ENCODE results near the gene SLX9.
A peak's percentile ranks its signal among the peaks of the same experiment; 100 is the strongest.

The SLX9 gene

DNA sequence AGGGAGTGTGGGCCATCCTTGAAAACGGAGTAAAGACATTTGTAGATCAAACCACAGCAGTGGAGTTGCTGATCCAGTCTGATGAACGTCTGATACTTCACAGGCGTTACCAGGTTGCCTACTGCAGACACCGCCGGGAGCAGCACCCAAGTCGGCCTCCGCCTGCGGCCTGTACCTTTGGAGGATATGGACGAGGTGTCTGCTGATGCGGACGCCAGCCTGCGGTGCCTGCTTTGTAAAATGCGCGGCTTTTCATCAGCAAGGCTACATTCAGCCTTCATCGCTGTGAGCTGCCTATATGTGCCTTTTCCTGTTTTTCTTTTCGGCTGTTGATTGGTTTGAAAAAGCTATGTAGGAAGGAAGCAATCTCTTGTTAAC lies 16.0 kb downstream of the SLX9 start:
- no peak overlapping the region for H3K4ac ChIP-seq (ENCODE audit: low read depth, low read length)
- peak overlapping the region; percentile 58 for H4K91ac ChIP-seq (ENCODE audit: low read depth, low read length)
- H3K27me3 ChIP-seq (ENCODE audit: insufficient read depth, low read length), result no peaks in the 10 kb centered on the region
- no peak overlapping the region for H3K23ac ChIP-seq (ENCODE audit: low read length)
- H4K8ac ChIP-seq (ENCODE audit: low read depth, low read length), result no peak overlapping the region
- H2BK12ac ChIP-seq (ENCODE audit: low read length), result no peak overlapping the region
- H3K36me3 ChIP-seq (ENCODE audit: control insufficient read depth in 1 of 2, insufficient read depth in 2 of 2, low read length in 2 of 2), result peaks cover 35 to 40% of the 10 kb centered on the region in 2 experiments
- H3K14ac ChIP-seq (ENCODE audit: low read length), result no peak overlapping the region
- H3K4me1 ChIP-seq (ENCODE audit: control insufficient read depth in 1 of 2, insufficient read depth in 2 of 2, low read length in 2 of 2), result peaks cover 34% of the 10 kb centered on the region in 2 experiments
- no peak overlapping the region for H3K4me2 ChIP-seq (ENCODE audit: low read length)
- H2AFZ ChIP-seq (ENCODE audit: insufficient read depth, low read length, poor library complexity), result no peak overlapping the region
- WGBS (ENCODE audit: extremely low coverage, insufficient coverage, insufficient read length), result no CpG with 5 or more reads among the region's 16 CpGs
- H3K18ac ChIP-seq (ENCODE audit: low read length), result no peak overlapping the region
- H2BK5ac ChIP-seq (ENCODE audit: low read depth, low read length, poor library complexity), result no peak overlapping the region
- H2BK120ac ChIP-seq (ENCODE audit: insufficient read depth, low read length, poor library complexity), result peak overlapping the region; percentile 16
- H2AK5ac ChIP-seq (ENCODE audit: low read length), result no peak overlapping the region
- H3K9ac ChIP-seq (ENCODE audit: low read length), result no peak overlapping the region
- H3K79me1 ChIP-seq (ENCODE audit: low read length), result peaks cover 34% of the 10 kb centered on the region
- DNase-seq, result no peak
- no peak overlapping the region for H3K4me3 ChIP-seq (ENCODE audit: low read depth, low read length)
- peaks cover 19% of the 10 kb centered on the region for H3K79me2 ChIP-seq (ENCODE audit: control insufficient read depth, insufficient read depth, low read length, poor library complexity)
- H3K27ac ChIP-seq (ENCODE audit: low read depth, low read length), result no peak overlapping the region
- peaks cover 6% of the 10 kb centered on the region for H3K9me3 ChIP-seq (ENCODE audit: insufficient read depth, low read depth, low read length)
- no peak overlapping the region for H4K12ac ChIP-seq (ENCODE audit: low read depth, low read length)

DNA sequence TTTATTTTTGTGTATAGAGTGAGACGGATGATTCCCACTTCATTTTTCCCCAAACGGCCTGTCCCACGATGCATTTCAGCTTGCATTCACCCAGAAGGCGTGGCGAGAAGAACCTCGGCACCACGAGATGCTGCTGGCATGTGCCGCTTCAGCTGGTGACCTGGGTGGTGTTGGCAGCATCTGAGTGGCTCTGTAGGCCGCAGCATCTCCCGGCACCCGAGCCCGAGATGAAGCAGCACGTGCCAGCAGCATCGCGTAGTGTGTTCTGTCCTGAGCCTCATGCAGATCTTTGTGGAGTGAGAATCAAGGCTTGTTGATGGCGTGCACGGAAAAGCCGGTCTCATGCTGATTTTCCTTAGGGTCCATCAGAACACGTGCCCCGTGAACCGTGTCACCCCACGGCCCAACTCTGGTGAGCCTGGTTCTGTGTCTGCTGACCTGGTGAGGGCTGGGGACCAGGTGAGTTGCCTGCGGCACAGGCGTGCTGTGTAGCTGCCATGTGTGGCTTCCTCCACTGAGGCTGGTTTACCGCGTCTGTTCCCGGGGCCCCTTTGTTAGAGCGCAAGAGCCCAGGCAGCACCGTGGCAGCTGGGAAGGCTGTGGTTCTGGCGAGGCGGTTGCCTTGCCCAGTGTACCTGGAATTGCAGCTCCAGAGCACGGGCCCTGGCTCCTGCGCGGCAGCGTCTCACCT lies 16.7 kb downstream of the SLX9 start:
- no CpG with 5 or more reads among the region's 35 CpGs for WGBS (ENCODE audit: extremely low coverage, insufficient coverage, insufficient read length)
- no peak for DNase-seq
- Histone ChIP-seq H3K4me1 (ENCODE audit: control insufficient read depth in 1 of 2, insufficient read depth in 2 of 2, low read length in 2 of 2) (peaks cover 37 to 38% of the 10 kb centered on the region in 2 experiments), H3K79me2 (ENCODE audit: control insufficient read depth, insufficient read depth, low read length, poor library complexity) (peaks cover 21% of the 10 kb centered on the region), H2AK5ac (ENCODE audit: low read length) (peak overlapping the region; percentile 0), H3K36me3 (ENCODE audit: control insufficient read depth in 1 of 2, insufficient read depth in 2 of 2, low read length in 2 of 2) (peaks cover 30 to 35% of the 10 kb centered on the region in 2 experiments), H3K4me3 (ENCODE audit: low read depth, low read length) (no peak overlapping the region), H3K9ac (ENCODE audit: low read length) (no peak overlapping the region), H3K4ac (ENCODE audit: low read depth, low read length) (peak overlapping the region; percentile 17), H4K8ac (ENCODE audit: low read depth, low read length) (peak overlapping the region; percentile 5), H3K27me3 (ENCODE audit: insufficient read depth, low read length) (no peaks in the 10 kb centered on the region), H3K4me2 (ENCODE audit: low read length) (no peak overlapping the region), H2BK120ac (ENCODE audit: insufficient read depth, low read length, poor library complexity) (peak overlapping the region; percentile 16), H4K91ac (ENCODE audit: low read depth, low read length) (peak overlapping the region; percentile 86), H4K12ac (ENCODE audit: low read depth, low read length) (no peak overlapping the region), H2BK12ac (ENCODE audit: low read length) (peak overlapping the region; percentile 9), H2AFZ (ENCODE audit: insufficient read depth, low read length, poor library complexity) (no peak overlapping the region), H3K9me3 (ENCODE audit: insufficient read depth, low read depth, low read length) (peaks cover 6% of the 10 kb centered on the region), H3K27ac (ENCODE audit: low read depth, low read length) (no peak overlapping the region), H3K18ac (ENCODE audit: low read length) (peak overlapping the region; percentile 43), H3K14ac (ENCODE audit: low read length) (peak overlapping the region; percentile 40), H2BK5ac (ENCODE audit: low read depth, low read length, poor library complexity) (no peak overlapping the region), H3K79me1 (ENCODE audit: low read length) (peaks cover 38% of the 10 kb centered on the region), H3K23ac (ENCODE audit: low read length) (no peak overlapping the region)

DNA sequence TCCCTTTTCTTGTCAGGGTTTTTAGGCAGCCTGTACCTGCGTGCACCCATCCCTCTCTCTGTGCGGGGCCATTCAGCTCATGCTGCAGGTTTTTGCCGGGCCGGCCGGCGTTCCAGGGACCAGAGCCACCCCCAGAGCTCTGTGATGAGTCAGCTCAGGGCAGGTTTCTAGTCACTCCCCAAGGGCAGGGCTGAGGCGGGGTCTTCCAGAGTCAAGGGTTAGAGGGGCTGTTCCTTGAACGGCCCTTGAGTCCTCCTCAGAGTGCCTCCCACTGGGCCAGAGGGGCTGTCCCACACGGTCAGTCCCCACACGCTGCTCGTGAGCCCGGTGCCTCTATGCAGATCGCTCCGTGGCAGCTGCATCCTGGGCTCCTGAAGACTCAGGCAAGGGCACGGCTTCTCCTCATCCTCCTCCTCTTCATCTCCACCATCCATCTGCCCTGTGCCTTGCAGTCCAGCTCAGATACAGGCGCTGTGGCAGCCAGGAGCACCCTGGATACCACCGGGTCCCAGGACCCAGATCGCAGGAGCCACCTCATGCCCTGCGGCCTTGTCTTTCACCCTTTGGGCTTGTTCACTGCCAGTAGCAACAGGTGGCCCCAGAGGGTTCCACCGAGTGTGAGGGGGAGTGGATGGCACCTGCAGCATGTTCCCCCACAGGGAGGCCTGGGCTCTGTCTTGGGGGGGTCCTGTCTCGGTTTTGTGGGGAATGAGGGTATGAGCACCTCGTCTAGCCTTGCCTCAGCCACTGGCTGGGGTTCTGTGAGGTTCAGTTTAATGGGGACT lies 17.4 kb downstream of the SLX9 start:
- peaks cover 28 to 31% of the 10 kb centered on the region in 2 experiments for H3K36me3 ChIP-seq (ENCODE audit: control insufficient read depth in 1 of 2, insufficient read depth in 2 of 2, low read length in 2 of 2)
- H3K79me2 ChIP-seq (ENCODE audit: control insufficient read depth, insufficient read depth, low read length, poor library complexity), result peaks cover 23% of the 10 kb centered on the region
- peak overlapping the region; percentile 86 for H4K91ac ChIP-seq (ENCODE audit: low read depth, low read length)
- peak overlapping the region; percentile 74 for H2BK5ac ChIP-seq (ENCODE audit: low read depth, low read length, poor library complexity)
- no peak overlapping the region for H3K4me2 ChIP-seq (ENCODE audit: low read length)
- H3K4ac ChIP-seq (ENCODE audit: low read depth, low read length), result peak overlapping the region; percentile 59
- peak overlapping the region; percentile 87 for H3K18ac ChIP-seq (ENCODE audit: low read length)
- H2BK12ac ChIP-seq (ENCODE audit: low read length), result peak overlapping the region; percentile 75
- H4K8ac ChIP-seq (ENCODE audit: low read depth, low read length), result peak overlapping the region; percentile 23
- no peak overlapping the region for H3K4me3 ChIP-seq (ENCODE audit: low read depth, low read length)
- no peak overlapping the region for H3K23ac ChIP-seq (ENCODE audit: low read length)
- peak overlapping the region; percentile 47 for H2AK5ac ChIP-seq (ENCODE audit: low read length)
- H3K14ac ChIP-seq (ENCODE audit: low read length), result peak overlapping the region; percentile 79
- H2AFZ ChIP-seq (ENCODE audit: insufficient read depth, low read length, poor library complexity), result no peak overlapping the region
- no peak overlapping the region for H3K9ac ChIP-seq (ENCODE audit: low read length)
- peaks cover 40% of the 10 kb centered on the region for H3K79me1 ChIP-seq (ENCODE audit: low read length)
- no peak overlapping the region for H4K12ac ChIP-seq (ENCODE audit: low read depth, low read length)
- H3K9me3 ChIP-seq (ENCODE audit: insufficient read depth, low read depth, low read length), result peaks cover 6% of the 10 kb centered on the region
- peaks cover 40% of the 10 kb centered on the region in 2 experiments for H3K4me1 ChIP-seq (ENCODE audit: control insufficient read depth in 1 of 2, insufficient read depth in 2 of 2, low read length in 2 of 2)
- H3K27me3 ChIP-seq (ENCODE audit: insufficient read depth, low read length), result no peaks in the 10 kb centered on the region
- peak in 1 of 2 donors; percentile 28 for DNase-seq
- peak overlapping the region; percentile 72 for H2BK120ac ChIP-seq (ENCODE audit: insufficient read depth, low read length, poor library complexity)
- H3K27ac ChIP-seq (ENCODE audit: low read depth, low read length), result no peak overlapping the region
- WGBS (ENCODE audit: extremely low coverage, insufficient coverage, insufficient read length), result no CpG with 5 or more reads among the region's 22 CpGs

DNA sequence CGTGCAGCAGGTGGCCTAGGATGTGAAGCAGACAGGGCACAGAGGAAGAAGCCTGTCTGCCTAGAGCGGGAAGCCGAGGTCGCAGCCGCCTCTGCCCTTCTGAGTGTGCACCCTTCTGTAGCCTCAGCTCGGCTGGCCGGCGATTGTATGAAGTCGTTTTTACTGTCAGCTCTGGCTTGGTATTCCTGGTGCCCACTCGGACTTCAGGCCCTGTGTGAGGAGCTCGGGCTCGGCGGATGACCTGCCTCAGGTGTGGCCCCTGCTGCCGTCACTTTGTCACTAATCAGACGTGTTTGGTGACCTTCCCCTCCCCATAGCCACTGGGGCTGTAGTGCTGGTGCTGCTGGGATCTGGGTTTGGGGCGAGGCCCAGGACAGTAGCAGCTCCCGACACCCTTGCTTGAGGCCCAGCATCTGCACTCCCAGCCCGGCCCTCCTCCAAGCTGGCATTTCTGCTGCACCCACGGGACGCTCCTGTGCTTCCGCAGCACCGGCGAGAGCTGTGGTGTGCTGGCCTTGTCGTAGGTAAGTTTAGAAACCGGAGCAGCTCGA lies 18.1 kb downstream of the SLX9 start:
- H2AFZ ChIP-seq (ENCODE audit: insufficient read depth, low read length, poor library complexity), result peak overlapping the region; percentile 9
- H3K18ac ChIP-seq (ENCODE audit: low read length), result peak overlapping the region; percentile 87
- peak overlapping the region; percentile 30 for H4K8ac ChIP-seq (ENCODE audit: low read depth, low read length)
- H3K23ac ChIP-seq (ENCODE audit: low read length), result no peak overlapping the region
- DNase-seq, result peak; percentile 43 to 72
- no peak overlapping the region for H3K9ac ChIP-seq (ENCODE audit: low read length)
- H3K27me3 ChIP-seq (ENCODE audit: insufficient read depth, low read length), result no peaks in the 10 kb centered on the region
- H3K9me3 ChIP-seq (ENCODE audit: insufficient read depth, low read depth, low read length), result peaks cover 4% of the 10 kb centered on the region
- H3K79me2 ChIP-seq (ENCODE audit: control insufficient read depth, insufficient read depth, low read length, poor library complexity), result peaks cover 21% of the 10 kb centered on the region
- WGBS (ENCODE audit: extremely low coverage, insufficient coverage, insufficient read length), result no CpG with 5 or more reads among the region's 26 CpGs
- peak overlapping the region; percentile 75 for H2BK12ac ChIP-seq (ENCODE audit: low read length)
- H3K79me1 ChIP-seq (ENCODE audit: low read length), result peaks cover 43% of the 10 kb centered on the region
- H4K91ac ChIP-seq (ENCODE audit: low read depth, low read length), result peak overlapping the region; percentile 86
- peak overlapping the region; percentile 74 for H2BK5ac ChIP-seq (ENCODE audit: low read depth, low read length, poor library complexity)
- H4K12ac ChIP-seq (ENCODE audit: low read depth, low read length), result no peak overlapping the region
- no peak overlapping the region for H3K4me2 ChIP-seq (ENCODE audit: low read length)
- H3K4me1 ChIP-seq (ENCODE audit: control insufficient read depth in 1 of 2, insufficient read depth in 2 of 2, low read length in 2 of 2), result peaks cover 41 to 42% of the 10 kb centered on the region in 2 experiments
- peak overlapping the region; percentile 40 for H3K4ac ChIP-seq (ENCODE audit: low read depth, low read length)
- peak overlapping the region; percentile 70 for H3K27ac ChIP-seq (ENCODE audit: low read depth, low read length)
- H2BK120ac ChIP-seq (ENCODE audit: insufficient read depth, low read length, poor library complexity), result peak overlapping the region; percentile 72
- H3K4me3 ChIP-seq (ENCODE audit: low read depth, low read length), result no peak overlapping the region
- peaks cover 25 to 26% of the 10 kb centered on the region in 2 experiments for H3K36me3 ChIP-seq (ENCODE audit: control insufficient read depth in 1 of 2, insufficient read depth in 2 of 2, low read length in 2 of 2)
- peak overlapping the region; percentile 51 for H2AK5ac ChIP-seq (ENCODE audit: low read length)
- peak overlapping the region; percentile 79 for H3K14ac ChIP-seq (ENCODE audit: low read length)

All from trophoblast cell (in vitro differentiated cells and primary cell).